Measurements from ENCODE around the gene CREBZF.
"Not testable (repeated sequence)": the region's sequence is repeated elsewhere in the genome, so short reads cannot be mapped to it uniquely, and the experiment has no call there.

Gene CREBZF

GRCh38 chr11:85670949-85671663 lies 6.2 kb upstream of the CREBZF start:
- not testable (repeated sequence) for DNase-seq (ENCODE audit: low read depth)

DNA sequence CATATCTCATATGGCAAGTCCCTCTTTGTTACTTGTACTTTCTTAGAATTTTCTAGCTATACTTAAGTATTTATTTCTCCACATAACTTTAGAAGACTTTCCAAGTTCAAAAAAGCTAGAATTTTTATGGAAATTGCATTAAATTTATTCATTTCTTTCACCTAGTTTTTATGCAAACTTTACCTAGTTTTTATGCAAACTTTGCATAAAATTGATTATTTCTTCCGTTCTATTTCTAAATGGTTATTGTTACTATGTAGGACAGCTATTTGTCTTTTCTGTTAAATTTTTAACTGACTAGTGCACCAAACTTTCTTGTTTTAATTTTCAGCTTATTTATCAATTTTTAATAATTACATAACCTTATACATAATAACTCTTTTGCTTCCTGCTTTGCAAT lies 3.2 kb upstream of the CREBZF start:
- no peak for DNase-seq (ENCODE audit: low read depth)

DNA sequence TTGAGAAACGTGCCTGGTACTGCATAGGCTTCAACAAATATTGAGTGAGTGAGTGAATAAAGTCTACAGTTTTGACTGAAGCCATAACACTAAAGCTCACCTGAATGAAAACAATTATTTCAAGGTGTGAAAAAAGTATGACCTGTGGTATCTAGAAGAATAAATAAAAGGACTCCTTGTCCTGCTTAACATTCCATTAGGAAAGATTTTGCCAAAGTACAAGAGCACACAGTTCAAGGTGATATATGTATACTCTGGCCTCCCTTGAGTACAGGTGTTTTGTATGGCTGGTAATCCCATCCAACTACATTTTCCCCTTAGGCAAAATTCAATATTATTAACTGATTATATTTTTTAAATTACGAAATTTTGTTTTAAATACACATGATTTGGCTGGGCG lies 1.8 kb upstream of the CREBZF start:
- no peak for DNase-seq (ENCODE audit: low read depth)

DNA sequence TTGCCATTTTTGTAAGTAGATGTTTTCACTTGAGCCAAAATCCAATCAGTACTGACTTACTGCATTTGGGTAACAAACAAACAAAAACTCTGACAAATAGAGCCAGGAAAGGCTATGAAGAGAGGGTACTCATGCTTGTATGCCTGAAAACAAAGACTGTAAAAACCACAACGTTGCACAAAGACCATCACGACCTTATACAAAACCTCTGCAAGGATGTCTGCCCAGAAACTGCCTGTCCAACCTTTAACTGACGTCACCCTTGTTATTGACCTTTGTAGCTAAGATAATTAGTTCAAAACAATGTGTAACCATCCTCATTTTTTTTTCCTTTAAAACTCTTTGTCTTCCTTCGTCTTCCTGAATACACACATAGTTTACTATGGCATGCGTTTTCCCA lies 804 bp upstream of the CREBZF start:
- no peak for DNase-seq (ENCODE audit: low read depth)

- peak; percentile 83 for DNase-seq (ENCODE audit: low read depth)
Observed at GRCh38 chr11:85663753-85664614, 945 bp downstream of the CREBZF start.

DNA sequence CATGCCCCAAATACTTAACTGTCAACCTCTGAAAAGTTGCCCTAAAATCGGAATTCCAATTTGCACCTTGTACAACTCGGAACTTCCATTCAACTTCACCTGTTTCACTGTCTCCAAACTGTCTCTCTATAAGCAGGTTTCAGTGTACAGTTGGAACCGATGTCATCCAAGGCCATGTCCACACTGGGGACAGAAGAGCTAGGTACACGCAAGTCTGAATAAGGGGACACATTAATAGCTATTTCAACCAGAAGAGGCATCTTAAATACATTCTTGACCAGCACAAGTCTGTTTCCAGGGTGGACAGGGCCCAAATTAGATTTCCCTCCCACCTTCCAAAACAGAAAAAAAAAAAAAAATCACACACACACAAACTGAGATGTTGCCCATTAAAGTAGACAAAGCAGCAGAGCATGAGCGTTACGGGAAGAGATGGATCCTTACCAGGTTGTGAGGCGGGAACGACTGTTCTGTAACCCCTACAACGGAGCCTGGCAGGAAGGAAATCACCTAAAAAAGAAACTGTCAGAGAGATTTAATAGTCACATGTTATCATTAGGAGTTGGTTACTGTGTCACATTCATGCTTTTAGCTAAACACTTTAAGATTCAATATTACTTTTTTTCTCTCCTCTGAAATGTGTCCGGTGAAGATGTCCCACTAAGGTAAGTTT lies 1.7 kb downstream of the CREBZF start:
- no peak for DNase-seq (ENCODE audit: low read depth)

DNA sequence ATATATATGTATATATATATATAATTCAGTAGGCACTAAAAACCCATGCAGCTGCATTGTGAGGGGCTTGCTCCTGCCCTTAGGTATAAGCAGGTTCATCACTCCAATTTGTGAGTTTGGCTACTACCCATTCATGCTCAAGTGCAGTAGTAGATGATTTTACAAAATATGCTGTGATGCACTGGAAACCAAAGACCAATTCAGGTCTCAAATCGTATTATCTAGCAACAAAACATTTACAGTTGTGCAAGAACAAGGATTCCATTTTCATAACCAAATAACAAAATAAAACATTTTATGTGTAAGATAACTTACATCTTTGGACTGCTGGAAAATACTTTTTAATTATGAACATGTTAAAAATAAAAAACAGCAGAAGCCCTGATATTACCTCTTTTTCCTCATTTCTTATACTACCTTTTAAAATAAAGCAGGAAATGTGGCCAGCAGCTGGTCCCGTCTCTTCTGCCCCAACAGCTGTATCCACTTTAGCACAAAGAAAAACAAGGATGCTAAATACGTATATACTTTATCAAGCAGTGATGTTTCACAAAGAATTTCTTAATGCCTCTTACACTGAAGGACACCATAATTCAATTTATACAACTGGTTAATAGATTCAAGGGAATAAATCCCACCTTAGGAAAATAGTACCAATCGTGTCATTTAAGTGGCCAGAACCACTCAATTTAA lies 2.8 kb downstream of the CREBZF start:
- no peak for DNase-seq (ENCODE audit: low read depth)

GRCh38 chr11:85658180-85658579 lies 6.7 kb downstream of the CREBZF start:
- DNase-seq (ENCODE audit: low read depth), result no peak

DNA sequence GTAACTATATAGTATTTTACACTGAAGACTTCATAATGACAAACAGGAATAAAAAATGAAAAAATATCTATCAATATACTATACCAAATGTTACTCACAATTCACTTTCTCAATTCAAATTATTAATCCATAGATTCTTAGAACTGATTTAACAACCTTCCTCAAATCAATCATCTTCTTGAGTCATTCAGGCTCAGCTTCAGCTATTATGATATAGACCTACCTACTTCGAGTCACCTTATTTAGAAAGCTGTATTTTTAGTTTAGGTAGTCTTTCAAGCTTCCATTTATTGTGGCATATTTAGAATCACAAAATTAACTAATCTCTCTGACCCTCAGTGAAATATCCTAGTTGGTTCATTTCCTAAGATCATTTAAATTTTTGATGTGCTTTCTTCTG lies 8.2 kb downstream of the CREBZF start:
- no peak for DNase-seq (ENCODE audit: low read depth)

DNA sequence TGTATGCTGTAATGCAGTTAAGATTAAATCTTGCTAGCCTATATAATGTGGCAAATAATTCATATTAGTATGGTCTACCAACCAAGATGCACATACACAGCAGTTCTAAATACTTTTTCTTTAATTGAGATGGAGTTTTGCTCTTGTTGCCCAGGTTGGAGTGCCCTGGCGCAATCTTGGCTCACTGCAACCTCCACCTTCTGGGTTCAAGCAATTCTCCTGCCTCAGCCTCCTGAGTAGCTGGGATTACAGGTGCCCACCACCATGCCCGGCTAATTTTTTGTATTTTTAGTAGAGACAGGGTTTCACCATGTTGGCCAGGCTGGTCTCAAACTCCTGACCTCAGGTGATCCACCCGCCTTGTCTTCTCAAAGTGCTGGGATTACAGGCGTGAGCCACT lies 10.6 kb downstream of the CREBZF start:
- not testable (repeated sequence) for DNase-seq (ENCODE audit: low read depth)

DNA sequence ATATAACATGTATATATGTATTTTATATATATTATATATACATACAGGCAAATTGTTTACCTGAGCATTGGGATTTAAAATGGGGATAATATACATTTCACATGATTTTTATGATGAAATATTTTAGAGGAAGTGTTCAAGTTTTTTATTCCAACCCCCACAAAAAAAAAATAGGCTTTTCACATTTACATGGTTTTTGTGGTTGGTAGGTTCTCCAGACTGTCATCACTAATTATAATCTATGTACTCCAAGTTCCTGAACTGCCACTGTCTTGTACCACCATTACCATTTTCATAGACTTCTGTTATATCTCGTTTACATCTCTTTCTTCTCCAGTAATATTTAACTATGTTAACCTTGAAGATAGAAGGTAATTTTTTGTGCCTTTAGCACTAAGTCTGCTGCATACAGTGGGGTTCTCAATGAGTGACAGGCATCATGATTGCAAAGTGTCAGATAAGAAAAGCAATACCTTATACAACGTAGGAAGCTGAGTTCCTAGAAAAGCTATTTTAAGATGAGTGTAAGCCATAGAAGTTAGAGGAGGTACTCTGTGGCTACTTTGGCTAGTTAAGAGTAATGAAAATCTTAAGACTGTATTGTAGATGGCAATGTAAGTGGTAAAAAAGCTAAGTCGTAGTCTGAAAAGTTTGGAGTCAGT lies 12.0 kb downstream of the CREBZF start:
- no peak for DNase-seq (ENCODE audit: low read depth)

GRCh38 chr11:85651118-85651517 lies 13.8 kb downstream of the CREBZF start:
- no peak for DNase-seq (ENCODE audit: low read depth)

- DNase-seq (ENCODE audit: low read depth), result peak; percentile 84
Observed at GRCh38 chr11:85647604-85648299, 17.2 kb downstream of the CREBZF start, which contains the start of gene TMEM126A. TMEM126A (plus strand) TSS chr11:85647967; CDS start chr11:85650256, 2,289 bp downstream.

GRCh38 chr11:85647078-85647477 lies 17.9 kb downstream of the CREBZF start:
- DNase-seq (ENCODE audit: low read depth), result no peak

- no peak for DNase-seq (ENCODE audit: low read depth)
Observed at GRCh38 chr11:85643191-85643614, 21.7 kb downstream of the CREBZF start.

DNA sequence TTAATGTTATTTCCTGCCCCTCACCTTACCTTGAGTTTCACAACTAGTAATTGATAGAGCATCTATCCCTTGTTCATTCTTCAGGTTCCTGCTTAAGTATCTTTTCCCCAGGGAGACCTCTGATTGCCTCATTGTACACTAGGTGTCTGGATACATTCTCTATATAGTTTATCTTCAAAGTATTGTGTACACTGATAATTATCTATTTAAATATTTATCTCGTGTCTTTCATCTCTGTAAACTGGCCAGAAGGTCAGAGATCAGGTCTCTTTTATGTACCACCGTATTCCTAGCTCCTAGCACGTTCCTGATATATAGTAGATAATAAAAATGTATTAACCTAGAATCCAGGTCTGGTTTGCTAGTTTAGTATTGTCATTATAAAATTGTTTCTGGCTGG lies 30.2 kb downstream of the CREBZF start:
- no peak for DNase-seq (ENCODE audit: low read depth)

- DNase-seq (ENCODE audit: low read depth), result no peak
Observed at GRCh38 chr11:85628771-85629341, 36.1 kb downstream of the CREBZF start.

GRCh38 chr11:85627998-85628770 lies 36.7 kb downstream of the CREBZF start, which contains the start of gene TMEM126B:
TMEM126B (plus strand) TSS chr11:85628593; CDS start chr11:85628608, 15 bp downstream.
- peak; percentile 95 for DNase-seq (ENCODE audit: low read depth)

GRCh38 chr11:85627332-85627997 lies 37.5 kb downstream of the CREBZF start, which contains the start of gene DLG2:
DLG2 (minus strand) TSS chr11:85627344.
- DNase-seq (ENCODE audit: low read depth), result peak; percentile 1

All from activated gamma-delta T cell treated with anti-CD3 and anti-CD28 coated beads, Interleukin-2, amount 50 U/mL, for 16 hours (primary cell).